Measurements from ENCODE around the gene SYTL3.

The SYTL3 gene

GRCh38 chr6:158756977-158757752 lies 107.3 kb downstream of the SYTL3 start:
- in situ Hi-C loops (cut with MboI; ENCODE audit: low sequenced_read_pairs) = no loop called here

GRCh38 chr6:158757753-158758090 lies 107.9 kb downstream of the SYTL3 start:
- in situ Hi-C loops (cut with MboI; ENCODE audit: low sequenced_read_pairs) = no loop called here

GRCh38 chr6:158758451-158758860 lies 108.6 kb downstream of the SYTL3 start:
- in situ Hi-C loops (cut with MboI; ENCODE audit: low sequenced_read_pairs) = no loop called here

GRCh38 chr6:158758941-158759479 lies 109.2 kb downstream of the SYTL3 start:
- in situ Hi-C loops (cut with MboI; ENCODE audit: low sequenced_read_pairs) = no loop called here

GRCh38 chr6:158759966-158760617 lies 110.2 kb downstream of the SYTL3 start:
- in situ Hi-C loops (cut with MboI; ENCODE audit: low sequenced_read_pairs) = no loop called here

- in situ Hi-C loops (cut with MboI; ENCODE audit: low sequenced_read_pairs) = no loop called here
Observed at GRCh38 chr6:158760618-158761250, 110.9 kb downstream of the SYTL3 start.

- in situ Hi-C loops (cut with MboI; ENCODE audit: low sequenced_read_pairs) = no loop called here
Observed at GRCh38 chr6:158761746-158762145, 111.9 kb downstream of the SYTL3 start.

- in situ Hi-C loops (cut with MboI; ENCODE audit: low sequenced_read_pairs) = no loop called here
Observed at GRCh38 chr6:158762787-158763433, 113.1 kb downstream of the SYTL3 start.

GRCh38 chr6:158763434-158764182 lies 113.8 kb downstream of the SYTL3 start:
- in situ Hi-C loops (cut with MboI; ENCODE audit: low sequenced_read_pairs) = no loop called here

- in situ Hi-C loops (cut with MboI; ENCODE audit: low sequenced_read_pairs) = no loop called here
Observed at GRCh38 chr6:158764183-158764849, 114.5 kb downstream of the SYTL3 start.

GRCh38 chr6:158764926-158765325 lies 115.1 kb downstream of the SYTL3 start:
- in situ Hi-C loops (cut with MboI; ENCODE audit: low sequenced_read_pairs) = no loop called here

GRCh38 chr6:158765499-158766068 lies 115.7 kb downstream of the SYTL3 start:
- in situ Hi-C loops (cut with MboI; ENCODE audit: low sequenced_read_pairs) = no loop called here

GRCh38 chr6:158766621-158767455 lies 117.0 kb downstream of the SYTL3 start:
- in situ Hi-C loops (cut with MboI; ENCODE audit: low sequenced_read_pairs) = no loop called here

- in situ Hi-C loops (cut with MboI; ENCODE audit: low sequenced_read_pairs) = no loop called here
Observed at GRCh38 chr6:158767709-158768108, 117.9 kb downstream of the SYTL3 start.

- in situ Hi-C loops (cut with MboI; ENCODE audit: low sequenced_read_pairs) = no loop called here
Observed at GRCh38 chr6:158768436-158768835, 118.6 kb downstream of the SYTL3 start.

- in situ Hi-C loops (cut with MboI; ENCODE audit: low sequenced_read_pairs) = no loop called here
Observed at GRCh38 chr6:158769234-158769770, 119.4 kb downstream of the SYTL3 start.

GRCh38 chr6:158769771-158770432 lies 120.0 kb downstream of the SYTL3 start:
- in situ Hi-C loops (cut with MboI; ENCODE audit: low sequenced_read_pairs) = no loop called here
